Cardiac muscle cell (in vitro differentiated cells and primary cell): ENCODE measurements around the gene MAPK12. TPM values are rescaled to one million over a fixed set of nuclear protein-coding genes. Genes with fewer than 3 reads are reported as not detected.

ENCODE experiments used
- DNase-seq, 2 donors: peaks; one replicate each; pipeline versions ENCODE4 v3.0.0 to v3.0.0-alpha.2; 2010 to 2017; ENCODE audit warnings: low read depth in 1 of 2, low spot score in 1 of 2
- H3K27ac ChIP-seq: fragments of 200-600 bp; sonication (generic); 2 replicates; pipeline ENCODE4 v1.5.1; 2016
- H3K27me3 ChIP-seq: fragments of 200-600 bp; sonication (generic); 2 replicates; pipeline ENCODE4 v1.6.0; 2016; ENCODE audit warnings: control low read depth
- H3K36me3 ChIP-seq: fragments of 200-600 bp; sonication (generic); 2 replicates; pipeline ENCODE4 v1.5.1; 2016; ENCODE audit warnings: control low read depth
- H3K4me1 ChIP-seq: fragments of 200-600 bp; sonication (generic); 2 replicates; pipeline ENCODE4 v1.8.1; 2017; ENCODE audit warnings: low read depth, mild to moderate bottlenecking, mixed run types
- H3K4me3 ChIP-seq: fragments of 200-600 bp; sonication (generic); 2 replicates; pipeline ENCODE4 v1.5.1; 2016; ENCODE audit warnings: mild to moderate bottlenecking
- H3K9me3 ChIP-seq: fragments of 200-600 bp; sonication (generic); 2 replicates; pipeline ENCODE4 v1.5.1; 2017; ENCODE audit warnings: low read depth, mild to moderate bottlenecking, control low read depth
- polyA plus RNA-seq: library from polyadenylated mRNA; unstranded; fragments of >200 nt; fragmentation: Nextera tagmentation; extraction: Ambion mirVana; gene quantifications from 2 replicates; pipeline ENCODE4 v1.2.1, GENCODE V29; 2016
- total RNA-seq: library from RNA; depleted of rRNA; stranded (reverse); fragments of >200 nt; gene quantifications from 2 replicates; pipeline ENCODE4 v1.2.3, GENCODE V29; 2016
- TF ChIP-seq, protein P1 (sequence below): IDR thresholded peaks from 2 replicates; pipeline ENCODE4 v1.5.1; 2012; ENCODE audit warnings: low read depth, mild to moderate bottlenecking, low read length

The MAPK12 gene
- total and polyA plus RNA-seq, 2 experiments from 2014 or later: 45.5 to 67.1 TPM

DNA sequence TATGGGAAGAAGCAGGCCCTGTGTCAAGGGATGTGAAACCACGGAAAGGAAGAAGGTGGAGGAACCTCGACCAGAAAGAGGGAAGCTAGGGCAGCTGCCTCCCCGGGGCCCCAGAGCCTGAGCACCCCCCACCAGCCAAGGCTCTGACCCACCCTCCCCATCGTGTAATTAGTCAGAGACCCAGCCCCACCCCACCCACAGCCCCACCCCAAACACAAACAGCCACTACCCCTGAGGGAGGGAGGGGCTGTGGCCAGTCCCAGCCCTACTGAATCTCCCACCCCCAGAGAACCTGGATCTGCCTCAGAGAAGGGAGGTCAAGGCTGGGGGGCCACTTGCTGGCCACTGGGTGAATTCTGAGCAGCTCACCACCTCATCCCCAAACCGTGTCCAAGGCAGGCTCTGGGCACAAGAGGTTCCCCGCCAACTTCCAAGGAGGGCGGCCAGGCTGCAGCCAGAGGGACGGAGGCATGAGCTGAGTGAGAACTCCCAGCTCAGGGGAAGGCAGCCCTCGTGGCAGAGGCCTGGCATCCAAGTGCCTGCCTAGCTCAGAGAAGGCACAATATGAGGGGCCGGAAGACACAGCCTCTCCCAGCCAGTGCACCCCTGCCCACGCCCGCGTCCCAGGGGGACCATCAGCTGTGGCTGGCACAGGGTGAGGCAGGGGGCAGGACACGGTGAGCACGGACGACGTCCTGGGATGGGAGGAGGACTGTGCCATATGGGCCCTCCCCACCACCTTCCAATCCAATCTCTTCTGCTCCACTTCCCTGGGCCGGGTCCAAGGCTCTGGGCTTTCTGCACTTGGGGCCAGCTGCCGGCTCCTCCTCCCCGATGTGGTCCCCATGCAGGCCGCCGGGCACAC is 43.3 kb upstream of the MAPK12 start:
- TF ChIP-seq, protein P1, sequence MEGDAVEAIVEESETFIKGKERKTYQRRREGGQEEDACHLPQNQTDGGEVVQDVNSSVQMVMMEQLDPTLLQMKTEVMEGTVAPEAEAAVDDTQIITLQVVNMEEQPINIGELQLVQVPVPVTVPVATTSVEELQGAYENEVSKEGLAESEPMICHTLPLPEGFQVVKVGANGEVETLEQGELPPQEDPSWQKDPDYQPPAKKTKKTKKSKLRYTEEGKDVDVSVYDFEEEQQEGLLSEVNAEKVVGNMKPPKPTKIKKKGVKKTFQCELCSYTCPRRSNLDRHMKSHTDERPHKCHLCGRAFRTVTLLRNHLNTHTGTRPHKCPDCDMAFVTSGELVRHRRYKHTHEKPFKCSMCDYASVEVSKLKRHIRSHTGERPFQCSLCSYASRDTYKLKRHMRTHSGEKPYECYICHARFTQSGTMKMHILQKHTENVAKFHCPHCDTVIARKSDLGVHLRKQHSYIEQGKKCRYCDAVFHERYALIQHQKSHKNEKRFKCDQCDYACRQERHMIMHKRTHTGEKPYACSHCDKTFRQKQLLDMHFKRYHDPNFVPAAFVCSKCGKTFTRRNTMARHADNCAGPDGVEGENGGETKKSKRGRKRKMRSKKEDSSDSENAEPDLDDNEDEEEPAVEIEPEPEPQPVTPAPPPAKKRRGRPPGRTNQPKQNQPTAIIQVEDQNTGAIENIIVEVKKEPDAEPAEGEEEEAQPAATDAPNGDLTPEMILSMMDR: no peak
- Histone ChIP-seq H3K27ac (peak overlapping the region; percentile 84), H3K36me3 (no peaks in the 10 kb centered on the region), H3K4me3 (no peak overlapping the region), H3K27me3 (no peaks in the 10 kb centered on the region), H3K9me3 (no peaks in the 10 kb centered on the region), H3K4me1 (peaks cover 64% of the 10 kb centered on the region)
- peak in 1 of 2 donors; percentile 51 for DNase-seq

DNA sequence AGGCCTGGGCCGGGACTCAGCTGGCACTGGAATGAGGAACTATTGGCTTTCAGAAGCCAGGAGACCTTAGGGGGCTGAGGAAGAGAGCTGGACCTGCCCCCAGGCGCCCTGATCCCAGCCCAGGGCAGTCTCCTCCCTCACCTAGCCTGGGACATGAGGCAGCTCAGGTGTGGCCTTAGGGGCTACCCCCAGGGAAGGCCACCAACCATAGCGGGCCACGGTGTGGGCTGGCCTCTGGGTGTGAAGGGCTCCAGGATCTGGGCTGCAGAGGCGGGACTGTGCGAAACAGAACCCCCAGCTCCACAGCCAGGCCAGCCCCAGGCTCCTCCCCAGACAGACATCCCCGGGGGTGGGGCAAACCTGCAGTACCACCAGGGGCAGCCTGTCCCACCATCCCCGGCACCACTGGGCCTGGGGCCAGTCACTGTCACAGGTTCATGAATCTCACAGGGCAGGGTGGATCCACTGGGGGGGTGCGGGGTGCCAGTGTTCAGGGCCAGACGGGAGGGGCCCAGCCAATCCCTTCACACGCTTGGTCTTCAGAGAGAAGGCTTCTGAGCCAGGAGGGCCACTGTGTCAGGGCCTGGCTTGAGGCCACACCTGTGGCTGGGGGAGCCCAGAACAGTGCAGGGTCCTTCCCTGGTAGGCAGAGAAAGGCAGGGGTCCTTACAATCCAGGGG is 42.5 kb upstream of the MAPK12 start:
- peak in 1 of 2 donors; percentile 49 for DNase-seq
- peaks cover 68% of the 10 kb centered on the region for H3K4me1 ChIP-seq
- H3K9me3 ChIP-seq: no peaks in the 10 kb centered on the region
- TF ChIP-seq, protein P1: no peak
- no peaks in the 10 kb centered on the region for H3K36me3 ChIP-seq
- H3K27me3 ChIP-seq: no peaks in the 10 kb centered on the region
- H3K4me3 ChIP-seq: no peak overlapping the region
- peak overlapping the region; percentile 84 for H3K27ac ChIP-seq

DNA sequence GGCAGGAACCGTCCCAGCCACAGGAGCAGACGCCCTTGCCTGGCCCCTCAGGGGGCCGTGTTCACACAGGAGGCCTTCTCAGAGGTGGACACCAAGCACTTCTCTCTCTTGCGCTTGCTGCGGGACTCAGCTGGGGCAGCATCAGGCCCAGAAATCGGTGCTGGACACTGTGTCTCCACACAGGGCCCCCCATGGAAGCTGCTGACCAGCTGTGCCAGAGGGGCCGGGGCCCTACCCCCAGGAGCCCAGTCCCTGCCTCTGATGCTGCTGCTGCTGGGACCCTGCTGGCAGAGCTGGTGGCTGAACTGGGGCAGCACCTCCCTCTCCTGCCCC is 42.0 kb upstream of the MAPK12 start:
- no peak for DNase-seq
- Histone ChIP-seq H3K9me3 (no peaks in the 10 kb centered on the region), H3K27ac (peak overlapping the region; percentile 84), H3K4me1 (peaks cover 63% of the 10 kb centered on the region), H3K36me3 (no peaks in the 10 kb centered on the region), H3K27me3 (no peaks in the 10 kb centered on the region), H3K4me3 (no peak overlapping the region)
- TF ChIP-seq, protein P1: no peak

DNA sequence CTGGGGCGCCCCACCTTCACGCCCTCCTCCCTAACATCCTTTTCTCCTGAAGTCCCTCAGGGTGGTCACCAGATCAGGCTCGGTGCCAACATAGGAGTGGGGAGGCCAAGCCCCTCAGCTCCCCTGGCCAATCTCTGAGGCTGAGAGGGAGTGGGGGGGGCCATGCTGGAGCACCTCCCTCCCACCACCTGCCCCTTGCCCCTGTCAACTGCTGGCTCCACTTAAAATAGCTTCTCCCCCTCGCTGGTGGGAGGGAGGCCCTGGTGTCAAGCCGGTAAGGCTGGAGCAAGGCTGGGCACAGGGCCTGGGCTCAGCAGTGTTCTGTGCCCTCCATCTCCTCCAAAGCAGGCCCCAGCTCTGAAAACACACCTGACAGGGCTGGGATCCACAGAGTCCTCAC is 41.1 kb upstream of the MAPK12 start:
- Histone ChIP-seq H3K36me3 (no peaks in the 10 kb centered on the region), H3K27me3 (no peaks in the 10 kb centered on the region), H3K4me1 (peaks cover 57% of the 10 kb centered on the region), H3K27ac (peak overlapping the region; percentile 84), H3K9me3 (no peaks in the 10 kb centered on the region), H3K4me3 (no peak overlapping the region)
- DNase-seq: peak in 1 of 2 donors; percentile 91
- TF ChIP-seq, protein P1: no peak

DNA sequence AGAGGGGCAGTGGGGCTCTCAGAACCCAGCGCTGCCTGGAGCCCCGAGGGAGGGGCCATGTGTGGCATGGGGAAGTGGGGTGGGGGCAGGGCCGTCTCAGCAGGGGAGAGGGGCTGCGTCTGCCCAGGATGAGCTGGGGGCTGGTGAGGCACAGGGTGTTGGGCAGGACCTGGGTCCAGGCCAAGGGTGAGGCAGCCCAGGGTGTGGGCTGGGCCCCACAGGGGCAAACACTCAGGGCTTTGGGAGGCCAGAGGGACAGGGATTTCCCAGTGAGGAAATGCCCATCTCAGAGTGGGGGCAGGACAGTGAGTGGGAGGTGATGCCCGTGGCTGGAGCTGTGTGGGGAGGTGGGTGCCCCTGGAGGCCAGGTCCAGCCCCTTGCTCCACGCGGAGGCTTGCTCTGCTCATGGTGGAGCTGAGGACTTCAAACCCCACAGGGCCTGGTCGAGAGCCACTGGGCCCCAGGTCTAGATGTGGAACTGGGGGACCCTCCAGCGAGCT is 40.6 kb upstream of the MAPK12 start:
- Histone ChIP-seq H3K4me3 (no peak overlapping the region), H3K36me3 (no peaks in the 10 kb centered on the region), H3K27me3 (no peaks in the 10 kb centered on the region), H3K9me3 (no peaks in the 10 kb centered on the region), H3K27ac (peak overlapping the region; percentile 61), H3K4me1 (peaks cover 57% of the 10 kb centered on the region)
- TF ChIP-seq, protein P1: no peak
- peak in 1 of 2 donors; percentile 29 for DNase-seq
